ENCODE data around the gene DCST2. TPM values are rescaled to one million over a fixed set of nuclear protein-coding genes. Genes with fewer than 3 reads are reported as not detected.
A peak's percentile ranks its signal among the peaks of the same experiment; 100 is the strongest.

The DCST2 gene
- total and polyA plus RNA-seq, 5 experiments from 2014 or later: 0.83 to 1.1 TPM; not detected in 3

DNA sequence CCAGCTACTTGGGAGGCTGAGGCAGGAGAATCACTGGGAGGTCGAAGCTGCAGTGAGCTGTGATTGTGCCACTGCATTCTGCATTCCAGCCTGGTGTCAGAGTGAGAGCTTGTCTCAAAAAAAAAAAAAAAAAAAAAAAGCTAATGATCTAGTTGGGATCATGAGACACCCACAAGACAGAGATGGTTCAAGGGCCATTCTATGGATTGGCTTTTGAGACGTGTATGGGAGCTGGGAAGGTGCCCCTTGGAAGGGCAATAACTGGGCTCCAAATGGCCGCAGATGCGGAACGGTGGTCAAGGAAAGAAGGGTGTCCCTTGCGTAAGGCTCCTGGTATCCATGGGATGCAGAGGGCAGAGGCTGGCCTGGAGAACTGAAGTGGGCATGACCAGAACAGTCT, 10.8 kb upstream of the DCST2 start:
- H3K27ac Mint-ChIP-seq: peak overlapping the region in 1 of 10 donors; percentile 48
- no peaks in the 10 kb centered on the region for H3K9me3 Mint-ChIP-seq
- H3K4me3 Mint-ChIP-seq: no peak overlapping the region
- H3K27me3 Mint-ChIP-seq: peaks cover under 1 to 3% (median 2%) of the 10 kb centered on the region in 5 donors
- POLR2A ChIA-PET: interaction anchor here (2.5 to 4.0 kb wide), 2 partner anchors 17 to 41 kb away, joined by 10 to 22 read pairs; no protein-coding TSS in a partner anchor
- ATAC-seq (no peak), DNase-seq (no peak)
- no peaks in the 10 kb centered on the region for H3K36me3 Mint-ChIP-seq
- H3K4me1 Mint-ChIP-seq: peaks cover 0 to 9% (median 6%) of the 10 kb centered on the region in 4 donors

- no peak for DNase-seq
- Mint-ChIP-seq H3K27ac (no peak overlapping the region), H3K36me3 (no peaks in the 10 kb centered on the region), H3K27me3 (peaks cover 1 to 7% (median 6%) of the 10 kb centered on the region in 5 donors), H3K4me1 (peaks cover 0 to 9% (median 6%) of the 10 kb centered on the region in 4 donors), H3K4me3 (no peak overlapping the region), H3K9me3 (no peaks in the 10 kb centered on the region)
- POLR2A ChIA-PET: interaction anchor here (2.5 to 4.0 kb wide), 2 partner anchors 17 to 41 kb away, joined by 10 to 22 read pairs; no protein-coding TSS in a partner anchor
- no peak for ATAC-seq
Observed at GRCh38 chr1:155043793-155044192, 10.2 kb upstream of the DCST2 start.

- no peak for DNase-seq
- no peak for ATAC-seq
- no peaks in the 10 kb centered on the region for H3K9me3 Mint-ChIP-seq
- POLR2A ChIA-PET: interaction anchor here (4.0 kb wide), 1 partner anchor 18 kb away, joined by 22 read pairs; no protein-coding TSS in a partner anchor
- no peaks in the 10 kb centered on the region for H3K36me3 Mint-ChIP-seq
- H3K27ac Mint-ChIP-seq: no peak overlapping the region
- peaks cover 1 to 11% (median 7%) of the 10 kb centered on the region in 5 donors for H3K27me3 Mint-ChIP-seq
- no peak overlapping the region for H3K4me3 Mint-ChIP-seq
- H3K4me1 Mint-ChIP-seq: peaks cover 0 to 9% (median 6%) of the 10 kb centered on the region in 4 donors
Observed at GRCh38 chr1:155043301-155043702, 9.7 kb upstream of the DCST2 start.

DNA sequence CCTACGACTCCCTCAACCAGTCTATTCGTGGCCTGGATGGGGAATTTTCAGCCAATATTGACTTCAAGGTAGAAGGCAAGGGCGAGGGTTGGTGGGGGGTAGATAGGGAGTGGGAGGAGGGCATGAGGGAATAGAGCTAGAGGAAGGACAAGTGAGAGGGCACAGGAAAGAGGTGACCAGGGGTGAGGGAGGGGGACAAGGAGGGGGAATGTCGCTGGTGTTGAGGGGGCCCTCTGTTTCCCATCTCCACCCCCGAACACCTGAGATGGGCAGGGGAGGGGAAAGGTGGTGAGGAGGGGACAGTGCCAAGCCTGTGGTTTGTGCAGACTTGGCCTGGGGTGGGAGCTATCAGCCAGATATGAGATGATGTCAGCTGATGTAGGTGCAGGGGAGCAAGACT, 9.2 kb upstream of the DCST2 start:
- H3K27ac Mint-ChIP-seq: no peak overlapping the region
- H3K36me3 Mint-ChIP-seq: no peaks in the 10 kb centered on the region
- peaks cover 0 to 9% (median 6%) of the 10 kb centered on the region in 4 donors for H3K4me1 Mint-ChIP-seq
- no peak for ATAC-seq
- no peak for DNase-seq
- no peaks in the 10 kb centered on the region for H3K9me3 Mint-ChIP-seq
- POLR2A ChIA-PET: no interaction called here
- H3K27me3 Mint-ChIP-seq: peaks cover 1 to 17% (median 7%) of the 10 kb centered on the region in 5 donors
- no peak overlapping the region for H3K4me3 Mint-ChIP-seq

- DNase-seq (no peak), ATAC-seq (no peak)
- Mint-ChIP-seq H3K4me3 (no peak overlapping the region), H3K36me3 (no peaks in the 10 kb centered on the region), H3K27me3 (peaks cover 1 to 19% (median 7%) of the 10 kb centered on the region in 5 donors), H3K4me1 (peaks cover 0 to 9% (median 6%) of the 10 kb centered on the region in 4 donors), H3K9me3 (no peaks in the 10 kb centered on the region), H3K27ac (no peak overlapping the region)
- POLR2A ChIA-PET: interaction anchor here (0.7 kb wide), 1 partner anchor 598 kb away, joined by 7 read pairs; no protein-coding TSS in a partner anchor
Observed at GRCh38 chr1:155040358-155041093, 6.9 kb upstream of the DCST2 start.

- H3K27ac Mint-ChIP-seq: no peak overlapping the region
- POLR2A ChIA-PET: no interaction called here
Observed at GRCh38 chr1:155039308-155039669, 5.7 kb upstream of the DCST2 start.

GRCh38 chr1:155038602-155039307, 5.2 kb upstream of the DCST2 start:
- Mint-ChIP-seq H3K36me3 (no peaks in the 10 kb centered on the region), H3K9me3 (no peaks in the 10 kb centered on the region), H3K4me1 (peaks cover 0 to under 1% (median 0%) of the 10 kb centered on the region in 4 donors), H3K27me3 (peaks cover 1 to 19% (median 5%) of the 10 kb centered on the region in 5 donors), H3K4me3 (no peak overlapping the region), H3K27ac (no peak overlapping the region)
- DNase-seq: no peak
- POLR2A ChIA-PET: interaction anchor here (0.7 kb wide), 1 partner anchor 271 kb away, joined by 4 read pairs; no protein-coding TSS in a partner anchor
- no peak for ATAC-seq

More at GRCh38 chr1:155039308-155039669, 5.7 kb upstream of the DCST2 start:
- ATAC-seq (no peak), DNase-seq (no peak)
- no peaks in the 10 kb centered on the region for H3K9me3 Mint-ChIP-seq
- no peak overlapping the region for H3K4me3 Mint-ChIP-seq
- H3K27me3 Mint-ChIP-seq: peaks cover 1 to 19% (median 5%) of the 10 kb centered on the region in 5 donors
- peaks cover 0 to 2% (median 0%) of the 10 kb centered on the region in 4 donors for H3K4me1 Mint-ChIP-seq
- H3K36me3 Mint-ChIP-seq: no peaks in the 10 kb centered on the region

DNA sequence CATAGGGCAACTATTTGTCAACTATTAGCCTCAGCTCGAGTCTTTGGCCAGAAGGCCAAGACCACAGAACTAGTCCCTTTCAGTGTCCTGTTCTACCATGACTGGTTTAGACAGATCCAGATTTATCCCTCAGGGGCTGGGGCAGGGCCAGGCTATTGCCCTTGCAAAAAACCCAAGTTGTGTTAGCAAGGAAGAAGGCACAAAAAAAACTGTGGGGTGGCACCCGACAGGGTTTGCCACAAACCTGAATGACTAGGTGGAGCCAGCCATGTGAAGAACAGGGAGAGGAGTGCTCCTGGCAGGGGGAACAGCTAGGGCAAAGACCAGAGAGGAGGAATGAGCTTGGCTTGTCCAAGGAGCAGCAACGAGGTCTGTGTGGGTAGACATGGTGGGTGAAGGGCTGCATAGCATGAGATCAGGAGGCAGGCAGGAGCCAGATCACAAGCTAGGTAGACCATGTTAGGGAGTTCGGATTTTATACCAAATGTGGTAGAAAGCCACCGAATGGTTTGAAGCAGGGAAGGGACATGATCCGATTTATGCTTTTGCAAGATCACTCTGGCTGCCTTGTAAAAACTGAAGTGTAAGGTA, 4.4 kb upstream of the DCST2 start:
- Mint-ChIP-seq H3K27ac (no peak overlapping the region), H3K27me3 (peaks cover 1 to 19% (median 5%) of the 10 kb centered on the region in 5 donors), H3K36me3 (no peaks in the 10 kb centered on the region), H3K4me3 (no peak overlapping the region), H3K4me1 (no peaks in the 10 kb centered on the region), H3K9me3 (no peaks in the 10 kb centered on the region)
- no peak for ATAC-seq
- POLR2A ChIA-PET: interaction anchor here (0.7 kb wide), 1 partner anchor 272 kb away, joined by 4 read pairs; no protein-coding TSS in a partner anchor
- DNase-seq: no peak

DNA sequence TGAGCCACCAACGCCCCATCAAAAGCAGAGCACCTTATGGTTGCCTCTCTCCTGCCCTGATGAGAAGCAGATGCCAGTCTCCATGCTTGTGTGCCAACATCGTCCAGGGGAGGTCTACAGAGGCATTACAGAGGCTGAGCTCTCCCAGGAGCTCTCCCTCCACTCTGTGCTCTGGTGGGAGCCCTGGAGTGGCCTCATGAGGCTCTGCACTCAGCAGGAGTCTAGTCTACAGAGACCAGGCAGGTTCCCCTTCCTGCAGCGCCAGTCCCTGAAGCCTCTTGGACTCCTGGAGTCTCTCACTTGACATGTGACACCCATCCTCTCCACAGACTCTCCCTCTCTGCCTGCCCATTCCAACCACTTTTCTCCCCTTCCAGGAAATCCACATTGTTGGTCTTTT, 3.5 kb upstream of the DCST2 start:
- DNase-seq (no peak), ATAC-seq (no peak)
- Mint-ChIP-seq H3K36me3 (no peaks in the 10 kb centered on the region), H3K9me3 (no peaks in the 10 kb centered on the region), H3K27ac (no peak overlapping the region), H3K4me3 (no peak overlapping the region), H3K4me1 (peaks cover 0 to 1% (median 0%) of the 10 kb centered on the region in 4 donors), H3K27me3 (peaks cover 1 to 19% (median 8%) of the 10 kb centered on the region in 5 donors)
- POLR2A ChIA-PET: no interaction called here

GRCh38 chr1:155035936-155036335, 2.4 kb upstream of the DCST2 start:
- Mint-ChIP-seq H3K9me3 (no peaks in the 10 kb centered on the region), H3K4me1 (peaks cover 0 to 1% (median 0%) of the 10 kb centered on the region in 4 donors), H3K36me3 (no peaks in the 10 kb centered on the region), H3K4me3 (no peak overlapping the region), H3K27ac (no peak overlapping the region), H3K27me3 (peaks cover 1 to 19% (median 8%) of the 10 kb centered on the region in 5 donors)
- ATAC-seq (no peak), DNase-seq (no peak)
- POLR2A ChIA-PET: no interaction called here

GRCh38 chr1:155034318-155035208, 982 bp upstream of the DCST2 start:
- Mint-ChIP-seq H3K4me1 (peaks cover 0 to 1% (median 0%) of the 10 kb centered on the region in 4 donors), H3K27me3 (peaks cover 0 to 19% (median 8%) of the 10 kb centered on the region in 5 donors), H3K36me3 (no peaks in the 10 kb centered on the region), H3K27ac (peak overlapping the region in 1 of 10 donors; percentile 8), H3K4me3 (no peak overlapping the region), H3K9me3 (no peaks in the 10 kb centered on the region)
- ATAC-seq (no peak), DNase-seq (no peak)
- POLR2A ChIA-PET: no interaction called here

- no peak for ATAC-seq
- Mint-ChIP-seq H3K36me3 (no peaks in the 10 kb centered on the region), H3K27ac (no peak overlapping the region)
Observed at GRCh38 chr1:155032886-155033285, 695 bp downstream of the DCST2 start.

More at GRCh38 chr1:155032886-155033285, 695 bp downstream of the DCST2 start:
- Mint-ChIP-seq H3K27me3 (peaks cover 0 to 9% (median 3%) of the 10 kb centered on the region in 5 donors), H3K4me3 (no peak overlapping the region), H3K9me3 (no peaks in the 10 kb centered on the region), H3K4me1 (peaks cover 0 to 1% (median 0%) of the 10 kb centered on the region in 4 donors)
- POLR2A ChIA-PET: no interaction called here
- no peak for DNase-seq

Data from naive thymus-derived CD8-positive, alpha-beta T cell (primary cell).